Measurements from ENCODE around the gene NUFIP1.

Gene NUFIP1

GRCh38 chr13:44976949-44977583, 12.2 kb downstream of the NUFIP1 start:
- Histone ChIP-seq H3K9ac (ENCODE audit: low read depth, low read length) (no peak overlapping the region), H3K36me3 (ENCODE audit: insufficient read depth, low read length) (peaks cover 10% of the 10 kb centered on the region; the same call in 1 of the 2 replicates), H3K4me1 (ENCODE audit: insufficient read depth, low read length) (no peaks in the 10 kb centered on the region)

GRCh38 chr13:44976196-44976595, 13.1 kb downstream of the NUFIP1 start:
- H3K9me3 ChIP-seq (ENCODE audit: control insufficient read depth, insufficient read depth, low read length), result no peaks in the 10 kb centered on the region
- peaks cover 10% of the 10 kb centered on the region; the same call in 1 of the 2 replicates for H3K36me3 ChIP-seq (ENCODE audit: insufficient read depth, low read length)
- H3K9ac ChIP-seq (ENCODE audit: low read depth, low read length), result no peak overlapping the region
- H3K4me1 ChIP-seq (ENCODE audit: insufficient read depth, low read length), result no peaks in the 10 kb centered on the region

More at GRCh38 chr13:44976949-44977583, 12.2 kb downstream of the NUFIP1 start:
- no peaks in the 10 kb centered on the region for H3K9me3 ChIP-seq (ENCODE audit: control insufficient read depth, insufficient read depth, low read length)

DNA sequence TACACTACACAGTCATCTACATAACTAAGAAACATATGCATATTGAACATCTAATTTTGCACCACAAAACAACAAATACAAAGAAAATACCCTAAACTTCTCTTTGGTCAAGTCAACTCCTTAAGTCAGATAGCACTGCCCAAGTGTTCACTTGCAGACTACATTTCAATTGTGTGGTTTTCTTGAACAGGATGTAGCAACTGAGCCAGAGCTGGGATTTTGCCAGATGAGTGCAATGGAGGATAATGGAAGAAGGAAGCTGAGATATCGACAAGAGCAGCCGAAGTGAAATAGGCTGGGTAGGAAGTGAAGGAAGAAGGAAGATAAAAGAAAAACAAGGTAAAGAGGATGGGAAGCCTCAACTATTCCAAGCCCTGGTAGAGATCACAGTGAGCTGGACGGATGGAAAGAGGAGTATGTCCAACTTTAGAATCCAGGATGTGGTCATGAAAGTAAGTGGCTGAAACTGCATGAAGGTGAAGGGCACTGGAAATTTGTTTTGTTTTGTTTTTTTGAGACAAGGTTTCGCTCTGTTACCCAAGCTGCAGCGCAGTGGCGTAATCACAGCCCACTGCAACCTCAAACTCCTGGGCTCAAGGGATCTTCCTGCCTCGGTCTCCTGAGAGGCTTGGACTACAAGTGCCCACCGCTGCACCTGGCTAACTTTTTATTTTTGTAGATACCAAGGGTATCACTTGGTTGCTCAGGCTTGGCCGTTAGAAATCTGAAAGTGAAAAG, 15.0 kb downstream of the NUFIP1 start:
- peaks cover 4% of the 10 kb centered on the region for H3K4me1 ChIP-seq (ENCODE audit: insufficient read depth, low read length)
- H3K36me3 ChIP-seq (ENCODE audit: insufficient read depth, low read length), result peaks cover 5% of the 10 kb centered on the region; the same call in 1 of the 2 replicates
- no peaks in the 10 kb centered on the region for H3K9me3 ChIP-seq (ENCODE audit: control insufficient read depth, insufficient read depth, low read length)
- no peak overlapping the region for H3K9ac ChIP-seq (ENCODE audit: low read depth, low read length)

DNA sequence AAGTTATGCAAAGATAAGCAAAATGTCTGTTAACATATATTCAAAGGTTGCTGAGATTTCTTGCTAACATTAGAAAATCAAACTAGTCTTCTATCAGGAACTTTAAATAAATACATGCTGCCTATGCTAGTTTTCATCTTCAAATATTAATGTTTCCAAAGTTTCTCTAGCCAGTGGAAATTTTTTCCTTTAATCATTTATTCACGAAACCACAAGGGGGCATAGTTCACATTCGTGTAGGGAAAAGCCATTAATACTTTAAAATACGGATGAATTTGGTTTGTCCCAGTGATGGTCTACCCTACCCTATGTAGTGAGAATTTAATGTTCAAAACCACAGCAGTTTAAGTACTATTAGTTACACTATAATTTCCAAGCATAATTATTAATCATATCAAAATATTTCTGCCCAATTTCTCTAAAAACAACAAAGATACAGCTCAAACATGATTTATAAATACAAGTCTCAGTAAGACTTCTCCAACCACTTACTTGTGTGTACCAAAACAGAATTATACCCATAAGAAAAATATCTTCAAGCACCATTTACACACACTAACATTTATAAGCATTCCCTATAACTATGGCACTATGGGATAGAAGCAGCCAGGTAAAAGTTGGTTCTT, 16.2 kb downstream of the NUFIP1 start:
- H3K9ac ChIP-seq (ENCODE audit: low read depth, low read length), result no peak overlapping the region
- peaks cover 4% of the 10 kb centered on the region for H3K4me1 ChIP-seq (ENCODE audit: insufficient read depth, low read length)
- peaks cover 3% of the 10 kb centered on the region; the same call in 1 of the 2 replicates for H3K36me3 ChIP-seq (ENCODE audit: insufficient read depth, low read length)
- no peaks in the 10 kb centered on the region for H3K9me3 ChIP-seq (ENCODE audit: control insufficient read depth, insufficient read depth, low read length)

GRCh38 chr13:44971656-44972595, 17.3 kb downstream of the NUFIP1 start:
- H3K36me3 ChIP-seq (ENCODE audit: insufficient read depth, low read length), result peaks cover 5% of the 10 kb centered on the region; the same call in 1 of the 2 replicates
- peaks cover 4% of the 10 kb centered on the region for H3K4me1 ChIP-seq (ENCODE audit: insufficient read depth, low read length)
- H3K9ac ChIP-seq (ENCODE audit: low read depth, low read length), result no peak overlapping the region
- H3K9me3 ChIP-seq (ENCODE audit: control insufficient read depth, insufficient read depth, low read length), result no peaks in the 10 kb centered on the region

GRCh38 chr13:44969551-44970484, 19.5 kb downstream of the NUFIP1 start:
- Histone ChIP-seq H3K9me3 (ENCODE audit: control insufficient read depth, insufficient read depth, low read length) (0 out of 2 replicates have a peak, but pooled peaks cover under 1% of the 10 kb centered on the region), H3K9ac (ENCODE audit: low read depth, low read length) (no peak overlapping the region), H3K36me3 (ENCODE audit: insufficient read depth, low read length) (peaks cover 9% of the 10 kb centered on the region)

GRCh38 chr13:44968434-44968815, 20.8 kb downstream of the NUFIP1 start:
- no peak overlapping the region for H3K9ac ChIP-seq (ENCODE audit: low read depth, low read length)
- peaks cover 4% of the 10 kb centered on the region for H3K4me1 ChIP-seq (ENCODE audit: insufficient read depth, low read length)
- peaks cover 17% of the 10 kb centered on the region for H3K36me3 ChIP-seq (ENCODE audit: insufficient read depth, low read length)
- peaks cover 11% of the 10 kb centered on the region; the same call in 1 of the 2 replicates for H3K9me3 ChIP-seq (ENCODE audit: control insufficient read depth, insufficient read depth, low read length)

More at GRCh38 chr13:44969551-44970484, 19.5 kb downstream of the NUFIP1 start:
- H3K4me1 ChIP-seq (ENCODE audit: insufficient read depth, low read length), result peaks cover 4% of the 10 kb centered on the region

DNA sequence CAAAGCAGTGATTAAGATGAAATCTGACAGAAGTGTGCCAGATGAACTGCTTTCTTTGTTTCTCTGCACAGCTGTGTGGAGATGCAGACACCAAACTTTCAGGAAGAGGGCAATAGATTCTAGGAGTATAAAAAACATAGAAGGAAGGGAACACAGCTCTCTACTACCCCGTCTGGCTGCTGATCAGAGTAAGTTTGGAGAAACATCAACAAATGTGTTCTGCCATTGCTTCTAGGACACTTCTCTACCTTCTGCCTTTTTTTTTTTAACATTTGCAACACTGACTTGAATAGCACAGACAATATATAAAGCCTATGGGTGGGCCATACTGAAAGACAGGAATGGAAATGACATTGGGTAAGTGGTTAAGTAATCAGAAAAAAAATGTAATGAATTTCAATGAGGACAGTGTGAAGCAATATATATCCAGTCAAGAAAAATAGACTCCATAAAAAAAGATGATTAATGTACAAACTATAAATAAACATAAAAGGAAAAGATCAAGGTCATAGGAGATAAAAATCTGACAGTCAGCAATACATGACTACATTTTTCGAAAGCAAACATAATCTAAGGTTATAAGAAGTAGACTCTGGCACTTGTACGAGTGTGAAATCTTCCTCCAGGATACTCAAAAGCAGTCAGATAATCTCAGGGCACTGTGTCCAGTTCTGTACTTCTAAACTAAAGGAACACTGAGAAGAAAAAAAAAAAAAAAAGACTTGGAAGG, 21.4 kb downstream of the NUFIP1 start:
- H3K9me3 ChIP-seq (ENCODE audit: control insufficient read depth, insufficient read depth, low read length), result peaks cover 16% of the 10 kb centered on the region; the same call in 1 of the 2 replicates
- peaks cover 4% of the 10 kb centered on the region for H3K4me1 ChIP-seq (ENCODE audit: insufficient read depth, low read length)
- H3K36me3 ChIP-seq (ENCODE audit: insufficient read depth, low read length), result peaks cover 18% of the 10 kb centered on the region
- no peak overlapping the region for H3K9ac ChIP-seq (ENCODE audit: low read depth, low read length)

- Histone ChIP-seq H3K9ac (ENCODE audit: low read depth, low read length) (no peak overlapping the region), H3K36me3 (ENCODE audit: insufficient read depth, low read length) (peaks cover 18% of the 10 kb centered on the region), H3K9me3 (ENCODE audit: control insufficient read depth, insufficient read depth, low read length) (peaks cover 25% of the 10 kb centered on the region), H3K4me1 (ENCODE audit: insufficient read depth, low read length) (no peaks in the 10 kb centered on the region)
These were observed 27.3 kb downstream of the NUFIP1 start for GRCh38 chr13:44961997-44962396.

- no peaks in the 10 kb centered on the region for H3K4me1 ChIP-seq (ENCODE audit: insufficient read depth, low read length)
- H3K9ac ChIP-seq (ENCODE audit: low read depth, low read length), result no peak overlapping the region
- no peaks in the 10 kb centered on the region for H3K36me3 ChIP-seq (ENCODE audit: insufficient read depth, low read length)
- H3K9me3 ChIP-seq (ENCODE audit: control insufficient read depth, insufficient read depth, low read length), result no peaks in the 10 kb centered on the region
These were observed 33.9 kb downstream of the NUFIP1 start for GRCh38 chr13:44955406-44955805.

DNA sequence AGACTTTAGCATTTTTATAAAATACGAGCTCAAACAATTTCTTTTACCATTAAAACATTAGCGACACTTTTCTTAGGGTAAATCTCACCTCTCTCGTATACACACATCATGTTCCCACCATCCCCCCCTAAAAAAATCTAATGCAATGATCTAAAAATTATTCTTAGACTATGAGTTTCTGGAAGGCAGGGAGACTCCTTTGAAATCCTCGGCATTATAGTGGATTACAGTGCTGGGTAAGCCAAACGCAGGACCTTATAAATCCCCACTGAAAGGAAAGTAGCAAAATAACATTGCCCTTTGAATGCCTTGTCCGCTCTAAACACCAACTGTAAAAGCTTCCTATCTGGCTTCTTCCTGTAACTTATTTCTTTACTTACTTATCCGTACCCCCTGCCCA, 35.0 kb downstream of the NUFIP1 start:
- Histone ChIP-seq H3K9ac (ENCODE audit: low read depth, low read length) (no peak overlapping the region), H3K36me3 (ENCODE audit: insufficient read depth, low read length) (no peaks in the 10 kb centered on the region), H3K9me3 (ENCODE audit: control insufficient read depth, insufficient read depth, low read length) (no peaks in the 10 kb centered on the region), H3K4me1 (ENCODE audit: insufficient read depth, low read length) (no peaks in the 10 kb centered on the region)

- no peaks in the 10 kb centered on the region for H3K36me3 ChIP-seq (ENCODE audit: insufficient read depth, low read length)
- H3K4me1 ChIP-seq (ENCODE audit: insufficient read depth, low read length), result no peaks in the 10 kb centered on the region
- no peaks in the 10 kb centered on the region for H3K9me3 ChIP-seq (ENCODE audit: control insufficient read depth, insufficient read depth, low read length)
- H3K9ac ChIP-seq (ENCODE audit: low read depth, low read length), result no peak overlapping the region
These were observed 36.6 kb downstream of the NUFIP1 start for GRCh38 chr13:44952671-44953070.
